Activated CD8-positive, alpha-beta memory T cell treated with anti-CD3 and anti-CD28 coated beads, Interleukin-2, amount 10 ng/mL, durations not matched to agents 7 days and 5 days (primary cell): Measurements from ENCODE around the gene FBXW5. TPM values are rescaled to one million over a fixed set of nuclear protein-coding genes. Genes with fewer than 3 reads are reported as not detected.

Source experiments
- ATAC-seq: fragments of 150-1000 bp; cut with Tn5 transposase; one replicate; pipeline ENCODE4 v1.10.0; 2021; ENCODE audit warnings: moderate library complexity
- CTCF ChIA-PET: fragments of 350-600 bp; sonication (Branson Sonifier 250); formaldehyde crosslinking; loops from one replicate; lab custom pipeline; 2021; ENCODE audit warnings: antibody characterized with exemption; lab: Charles Lee
- DNase-seq: peaks from one replicate; pipeline ENCODE4 v3.0.0-alpha.2; 2020
- H3K27ac Mint-ChIP-seq: one replicate; pipeline ENCODE4 v1.8.0; 2021; ENCODE audit warnings: mild to moderate bottlenecking, mixed read lengths
- H3K27me3 Mint-ChIP-seq: one replicate; pipeline ENCODE4 v1.8.0; 2021; ENCODE audit warnings: mixed read lengths
- H3K36me3 Mint-ChIP-seq: one replicate; pipeline ENCODE4 v1.8.0; 2021; ENCODE audit warnings: mild to moderate bottlenecking, mixed read lengths
- H3K4me1 Mint-ChIP-seq: one replicate; pipeline ENCODE4 v1.8.0; 2021; ENCODE audit warnings: mixed read lengths
- H3K4me3 Mint-ChIP-seq: one replicate; pipeline ENCODE4 v1.8.0; 2021; ENCODE audit warnings: mild to moderate bottlenecking, moderate library complexity, mixed read lengths
- H3K9me3 Mint-ChIP-seq: one replicate; pipeline ENCODE4 v1.8.0; 2022; ENCODE audit warnings: low read depth, mixed read lengths
- total RNA-seq, 2 experiments: library from RNA; stranded (reverse); gene quantifications; one replicate each; pipeline ENCODE4 v1.2.3, GENCODE V29; 2021

The FBXW5 gene
- total RNA-seq, 2 experiments from 2014 or later = 106 to 107 TPM

- no peak for ATAC-seq
- Mint-ChIP-seq H3K4me1 (peaks cover 1% of the 10 kb centered on the region), H3K36me3 (no peaks in the 10 kb centered on the region), H3K9me3 (no peaks in the 10 kb centered on the region), H3K4me3 (no peak within 1 kb of the TSS), H3K27me3 (peaks cover 19% of the 10 kb centered on the region), H3K27ac (no peak within 1 kb of the TSS)
- CTCF ChIA-PET = interaction anchor here (0.6 to 1.5 kb wide), 4 partner anchors 10 to 85 kb away, joined by 3 to 6 read pairs (median 4); partner anchors contain the start of genes CLIC3 and PAXX
- no peak for DNase-seq
Measured at GRCh38 chr9:136982232-136983051, 37.9 kb upstream of the FBXW5 start, which contains the start of gene LCNL1. Gene LCNL1 (plus strand): TSS chr9:136982993. CDS start chr9:136983587, 594 bp downstream.

- no peak overlapping the region for H3K4me3 Mint-ChIP-seq
- H3K36me3 Mint-ChIP-seq = no peaks in the 10 kb centered on the region
- H3K4me1 Mint-ChIP-seq = peaks cover 1% of the 10 kb centered on the region
- no peak for ATAC-seq
- H3K27ac Mint-ChIP-seq = no peak overlapping the region
- DNase-seq = no peak
- H3K9me3 Mint-ChIP-seq = no peaks in the 10 kb centered on the region
- peaks cover 16% of the 10 kb centered on the region for H3K27me3 Mint-ChIP-seq
- CTCF ChIA-PET = interaction anchor here (0.6 to 1.5 kb wide), 4 partner anchors 10 to 174 kb away, joined by 3 to 6 read pairs (median 3); partner anchors contain the start of genes CLIC3, PAXX and RABL6
Measured at GRCh38 chr9:136981588-136982231, 37.2 kb upstream of the FBXW5 start.

- Mint-ChIP-seq H3K4me3 (no peak overlapping the region), H3K4me1 (peaks cover 4% of the 10 kb centered on the region), H3K9me3 (no peaks in the 10 kb centered on the region), H3K27me3 (peaks cover 11% of the 10 kb centered on the region), H3K27ac (no peak overlapping the region), H3K36me3 (no peaks in the 10 kb centered on the region)
- CTCF ChIA-PET = interaction anchor here (0.8 to 1.0 kb wide), 2 partner anchors 12 to 173 kb away, joined by 3 read pairs; partner anchors contain the start of gene RABL6
- ATAC-seq (no peak), DNase-seq (no peak)
Measured at GRCh38 chr9:136980669-136981478, 36.3 kb upstream of the FBXW5 start.

GRCh38 chr9:136979769-136980587 lies 35.4 kb upstream of the FBXW5 start:
- DNase-seq (no peak), ATAC-seq (no peak)
- H3K27me3 Mint-ChIP-seq = peaks cover 11% of the 10 kb centered on the region
- CTCF ChIA-PET = interaction anchor here (0.8 kb wide), 1 partner anchor 13 kb away, joined by 3 read pairs; no protein-coding TSS in a partner anchor
- H3K36me3 Mint-ChIP-seq = no peaks in the 10 kb centered on the region
- no peak overlapping the region for H3K27ac Mint-ChIP-seq
- peaks cover 13% of the 10 kb centered on the region for H3K4me1 Mint-ChIP-seq
- no peaks in the 10 kb centered on the region for H3K9me3 Mint-ChIP-seq
- no peak overlapping the region for H3K4me3 Mint-ChIP-seq

DNA sequence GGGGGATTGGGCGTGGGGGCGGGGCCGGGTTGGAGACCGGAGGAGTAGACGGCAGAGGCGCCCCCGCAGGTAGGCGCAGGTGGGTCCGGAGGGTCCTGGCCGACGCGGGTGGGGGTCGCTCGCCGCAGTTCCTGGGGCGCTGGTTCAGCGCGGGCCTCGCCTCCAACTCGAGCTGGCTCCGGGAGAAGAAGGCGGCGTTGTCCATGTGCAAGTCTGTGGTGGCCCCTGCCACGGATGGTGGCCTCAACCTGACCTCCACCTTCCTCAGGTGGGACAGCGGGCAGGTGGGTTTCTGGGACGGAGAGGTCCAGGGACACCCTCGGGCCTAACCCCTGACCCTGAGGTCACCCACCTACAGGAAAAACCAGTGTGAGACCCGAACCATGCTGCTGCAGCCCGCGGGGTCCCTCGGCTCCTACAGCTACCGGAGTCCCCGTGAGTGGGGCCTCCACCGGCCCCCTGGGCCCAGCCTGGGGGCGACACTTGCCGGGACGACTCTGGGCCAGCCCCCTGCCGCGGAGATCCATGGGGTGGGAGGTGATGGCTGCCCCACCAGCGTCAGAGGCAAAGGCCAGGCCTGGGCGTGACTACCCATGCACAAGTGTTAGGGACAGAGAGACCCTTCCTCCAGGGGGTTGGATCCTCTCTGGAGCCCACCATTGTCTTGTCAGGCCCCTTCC lies 34.5 kb upstream of the FBXW5 start:
- ATAC-seq (peak; percentile 5), DNase-seq (no peak)
- CTCF ChIA-PET = interaction anchor here (1.2 to 1.9 kb wide), 7 partner anchors 13 to 117 kb away, joined by 3 to 11 read pairs (median 4); partner anchors contain the start of genes FBXW5 and PAXX
- Mint-ChIP-seq H3K4me3 (no peak overlapping the region), H3K9me3 (no peaks in the 10 kb centered on the region), H3K36me3 (no peaks in the 10 kb centered on the region), H3K27ac (no peak overlapping the region), H3K27me3 (peaks cover 9% of the 10 kb centered on the region), H3K4me1 (peaks cover 16% of the 10 kb centered on the region)

- DNase-seq = peak; percentile 83
- peak; percentile 63 for ATAC-seq
- no peak overlapping the region for H3K27ac Mint-ChIP-seq
- peaks cover 15% of the 10 kb centered on the region for H3K4me1 Mint-ChIP-seq
- no peaks in the 10 kb centered on the region for H3K36me3 Mint-ChIP-seq
- H3K27me3 Mint-ChIP-seq = peaks cover 5% of the 10 kb centered on the region
- H3K9me3 Mint-ChIP-seq = no peaks in the 10 kb centered on the region
- CTCF ChIA-PET = interaction anchor here (0.5 to 1.9 kb wide), 10 partner anchors 9 to 186 kb away, joined by 3 to 11 read pairs (median 4); partner anchors contain the start of genes FBXW5 and PAXX
- H3K4me3 Mint-ChIP-seq = no peak overlapping the region
Measured at GRCh38 chr9:136978073-136978864, 33.7 kb upstream of the FBXW5 start.

DNA sequence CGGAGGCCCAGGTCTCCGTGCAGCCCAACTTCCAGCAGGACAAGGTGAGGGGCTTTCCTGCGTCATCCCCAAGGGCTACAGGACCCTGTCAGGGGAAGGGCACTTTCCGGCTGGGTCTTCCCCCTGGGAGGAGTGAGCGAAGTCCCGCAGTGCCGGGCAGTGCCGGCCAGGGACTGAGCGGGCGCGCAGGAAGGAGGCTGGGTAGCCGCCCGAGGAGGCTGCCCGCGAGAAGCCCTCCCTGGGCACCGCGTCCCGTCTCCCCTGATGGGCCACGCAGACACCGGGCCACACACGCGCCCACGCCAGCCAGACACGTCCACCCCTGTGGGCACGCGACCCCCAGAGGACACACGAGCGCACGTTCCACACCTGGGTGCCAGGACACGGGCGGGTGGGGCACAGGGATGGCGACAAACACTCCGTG lies 33.1 kb upstream of the FBXW5 start:
- H3K27ac Mint-ChIP-seq = no peak overlapping the region
- H3K36me3 Mint-ChIP-seq = no peaks in the 10 kb centered on the region
- CTCF ChIA-PET = interaction anchor here (0.5 to 1.9 kb wide), 9 partner anchors 9 to 185 kb away, joined by 3 to 11 read pairs (median 3); partner anchors contain the start of genes FBXW5 and PAXX
- no peaks in the 10 kb centered on the region for H3K9me3 Mint-ChIP-seq
- H3K4me1 Mint-ChIP-seq = peaks cover 15% of the 10 kb centered on the region
- no peak overlapping the region for H3K4me3 Mint-ChIP-seq
- ATAC-seq (no peak), DNase-seq (no peak)
- no peaks in the 10 kb centered on the region for H3K27me3 Mint-ChIP-seq

DNA sequence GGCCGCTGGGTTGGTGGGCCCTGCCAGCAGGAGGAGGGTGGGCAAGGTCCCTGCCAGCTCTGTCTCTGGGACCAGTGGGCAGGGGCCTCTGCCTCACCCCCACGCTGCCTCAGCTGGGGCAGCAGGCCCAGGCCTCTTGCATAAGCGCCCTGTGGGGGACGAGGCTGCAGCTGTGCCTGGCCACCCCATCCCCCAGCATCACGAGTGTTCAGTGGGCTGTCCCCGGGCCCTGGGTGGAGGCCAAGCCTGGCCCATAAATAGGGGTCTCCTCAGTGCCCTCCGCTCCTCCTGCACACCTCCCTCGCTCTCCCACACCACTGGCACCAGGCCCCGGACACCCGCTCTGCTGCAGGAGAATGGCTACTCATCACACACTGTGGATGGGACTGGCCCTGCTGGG lies 32.7 kb upstream of the FBXW5 start, which contains the start of gene PTGDS:
PTGDS (plus strand) TSS at position 282 of the 400 bp plus-strand sequence; CDS start at position 357, 75 bp downstream.
- CTCF ChIA-PET = interaction anchor here (1.4 to 3.8 kb wide), 6 partner anchors 12 to 135 kb away, joined by 3 to 17 read pairs (median 10); partner anchors contain the start of gene AJM1
- peaks cover 15% of the 10 kb centered on the region for H3K4me1 Mint-ChIP-seq
- no peaks in the 10 kb centered on the region for H3K36me3 Mint-ChIP-seq
- no peak within 1 kb of the TSS for H3K27ac Mint-ChIP-seq
- no peak within 1 kb of the TSS for H3K4me3 Mint-ChIP-seq
- no peak for DNase-seq
- no peaks in the 10 kb centered on the region for H3K27me3 Mint-ChIP-seq
- no peaks in the 10 kb centered on the region for H3K9me3 Mint-ChIP-seq
- no peak for ATAC-seq

DNA sequence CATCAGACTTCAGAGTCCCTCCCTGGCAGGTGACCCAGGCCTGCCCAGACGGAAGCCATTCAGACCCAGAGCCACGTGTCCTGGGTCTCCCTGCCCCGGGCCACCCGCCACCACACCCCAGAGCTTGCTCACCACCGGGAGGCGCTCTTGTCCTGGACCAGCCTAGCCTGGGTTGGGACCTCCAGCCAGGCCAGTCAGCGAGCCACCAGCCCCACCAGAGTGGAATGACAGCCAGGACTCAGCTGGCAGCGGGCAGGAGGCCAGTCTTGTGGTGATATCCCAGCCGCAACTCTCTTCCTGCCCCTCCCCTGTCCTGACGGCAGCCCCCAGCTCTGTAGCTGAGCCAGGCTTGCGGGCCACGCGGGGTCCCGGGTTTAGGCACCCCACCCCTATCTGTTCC lies 31.1 kb upstream of the FBXW5 start:
- Mint-ChIP-seq H3K27me3 (no peaks in the 10 kb centered on the region), H3K36me3 (no peaks in the 10 kb centered on the region), H3K27ac (no peak overlapping the region), H3K4me1 (peaks cover 15% of the 10 kb centered on the region), H3K9me3 (no peaks in the 10 kb centered on the region), H3K4me3 (peak overlapping the region; percentile 19)
- DNase-seq (peak; percentile 63), ATAC-seq (no peak)
- CTCF ChIA-PET = interaction anchor here (1.1 to 3.8 kb wide), 15 partner anchors 10 to 71 kb away, joined by 3 to 30 read pairs (median 9); partner anchors contain the start of genes ABCA2, CLIC3, FUT7 and NPDC1

DNA sequence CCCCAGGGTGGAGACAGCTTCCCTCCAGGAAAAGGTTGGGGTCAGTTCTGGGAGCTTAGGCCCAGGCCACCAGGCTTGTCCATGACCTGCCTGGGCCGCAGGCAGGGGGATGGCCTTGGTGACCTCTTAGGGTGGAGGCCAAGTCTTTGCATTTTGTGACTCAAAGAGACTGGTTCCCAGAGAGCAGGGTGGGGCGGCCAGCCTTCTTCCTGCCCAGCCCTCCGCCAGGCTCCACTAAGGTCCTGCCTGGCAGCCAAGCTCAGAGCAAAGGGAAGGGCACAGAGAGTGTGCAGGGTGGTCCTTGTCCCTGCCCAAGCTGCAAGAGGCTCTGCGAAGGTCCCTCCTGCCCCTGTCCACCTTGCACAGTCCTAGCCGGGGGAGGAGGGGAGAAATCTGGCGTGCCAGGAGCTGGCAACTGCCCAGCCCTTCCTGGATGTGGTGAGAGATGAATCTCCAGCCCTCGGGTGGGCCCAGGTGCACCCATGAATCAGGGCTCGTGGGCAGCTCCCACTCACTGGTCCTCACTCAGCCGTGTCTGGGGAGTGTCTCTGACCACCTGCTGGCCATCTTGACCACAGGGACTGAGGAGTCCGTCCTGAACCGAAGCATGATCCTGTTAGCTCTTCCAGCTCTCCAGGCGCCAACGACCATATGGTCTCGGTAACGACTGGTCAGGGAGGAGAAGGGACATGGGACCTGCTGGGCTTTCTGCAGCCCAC lies 30.4 kb upstream of the FBXW5 start:
- no peak for DNase-seq
- peak overlapping the region; percentile 34 for H3K27ac Mint-ChIP-seq
- no peaks in the 10 kb centered on the region for H3K9me3 Mint-ChIP-seq
- CTCF ChIA-PET = interaction anchor here (1.0 to 3.8 kb wide), 14 partner anchors 9 to 206 kb away, joined by 3 to 30 read pairs (median 10); partner anchors contain the start of genes ABCA2, CLIC3, FUT7 and NPDC1
- H3K4me3 Mint-ChIP-seq = peak overlapping the region; percentile 19
- ATAC-seq = no peak
- H3K27me3 Mint-ChIP-seq = no peaks in the 10 kb centered on the region
- H3K36me3 Mint-ChIP-seq = no peaks in the 10 kb centered on the region
- peaks cover 15% of the 10 kb centered on the region for H3K4me1 Mint-ChIP-seq
